NT2/D1 (cell line): ENCODE measurements around the gene MPV17.

Source experiments
- SUZ12 ChIP-seq: IDR thresholded peaks from 2 replicates; pipeline ENCODE4 v1.6.1; 2011; ENCODE audit not compliant: insufficient read length, insufficient read depth; ENCODE audit errors: extremely low read depth
- ZNF274 ChIP-seq: IDR thresholded peaks from 2 replicates; pipeline ENCODE4 v1.6.1; 2011; ENCODE audit warnings: mild to moderate bottlenecking, low read depth, low read length

DNA sequence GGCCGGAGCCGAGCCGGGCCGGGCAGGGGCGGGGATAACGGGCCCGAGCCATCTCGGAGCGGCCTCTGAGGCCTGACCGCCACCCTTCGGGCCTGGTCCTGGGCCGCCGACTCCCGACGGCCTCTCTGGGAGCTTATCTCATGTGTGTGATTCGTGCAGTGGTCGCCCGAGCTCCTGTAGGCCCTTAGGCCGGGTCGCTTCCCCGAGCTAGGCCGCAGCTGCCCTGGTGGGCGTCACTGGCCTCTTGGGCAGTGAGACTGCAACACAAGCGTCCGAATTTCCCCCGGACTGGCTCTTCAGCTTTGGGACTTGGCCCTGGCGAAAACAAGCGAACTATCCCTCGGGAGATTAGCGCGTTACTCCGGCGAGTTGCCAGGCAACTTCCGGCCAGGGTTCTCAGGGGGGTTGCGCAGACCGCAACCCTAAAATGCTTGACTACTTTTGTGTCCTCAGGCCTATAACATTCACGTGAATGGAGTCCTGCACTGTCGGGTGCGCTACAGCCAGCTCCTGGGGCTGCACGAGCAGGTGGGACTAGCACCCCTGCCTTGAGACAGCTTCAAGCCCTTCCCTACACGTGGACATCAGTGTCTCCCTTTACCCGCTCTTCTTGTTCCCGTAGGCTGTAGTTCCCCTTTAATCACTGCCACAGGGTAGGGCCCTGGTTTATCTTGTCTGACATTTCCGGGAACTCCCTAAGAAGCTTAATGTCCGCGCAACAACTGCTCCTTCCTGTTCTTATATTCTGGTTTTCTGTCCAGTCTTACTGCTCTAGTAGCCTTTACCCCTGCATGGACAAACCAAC is 48.1 kb upstream of the MPV17 start:
- TF ChIP-seq SUZ12 (no peak), ZNF274 (no peak)
